ENCODE measurements around the gene JAZF1.

The JAZF1 gene

DNA sequence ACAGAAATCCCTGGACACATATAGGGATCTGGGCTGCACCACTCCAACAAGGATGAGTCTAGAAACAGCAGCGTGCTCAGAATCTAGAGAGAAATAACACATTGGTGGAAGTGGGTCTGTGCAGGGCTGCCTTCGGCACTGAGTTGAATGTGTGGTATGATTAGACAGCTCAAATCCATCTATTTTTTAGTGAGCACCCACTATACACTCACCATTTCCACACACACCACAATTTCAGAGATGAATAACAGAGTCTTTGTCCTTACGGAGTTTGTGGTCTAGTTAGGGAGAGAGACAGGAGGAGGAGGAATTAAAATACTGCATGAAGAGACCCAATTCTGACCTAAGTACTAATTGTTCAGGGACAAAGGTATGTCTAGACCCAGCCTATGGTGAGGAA, 44.2 kb downstream of the JAZF1 start:
- Histone ChIP-seq H3K27ac (ENCODE audit: low read depth, low read length, severe bottlenecking) (no peak overlapping the region), H3K4me3 (ENCODE audit: extremely low read depth, insufficient read depth, low read length, poor library complexity, severe bottlenecking) (no peak overlapping the region), H3K9me3 (ENCODE audit: control insufficient read depth, low read length) (no peaks in the 10 kb centered on the region), H3K36me3 (ENCODE audit: control insufficient read depth, insufficient read depth, low read length) (no peaks in the 10 kb centered on the region), H3K4me1 (ENCODE audit: control insufficient read depth, insufficient read depth, low read length, poor library complexity, severe bottlenecking) (no peaks in the 10 kb centered on the region)
- 100% methylated on average over 1 of the region's 3 CpGs; no CpG with 5 or more reads in 1 of the 2 experiments for WGBS, 2 experiments (ENCODE audit: insufficient coverage in 2 of 2)

DNA sequence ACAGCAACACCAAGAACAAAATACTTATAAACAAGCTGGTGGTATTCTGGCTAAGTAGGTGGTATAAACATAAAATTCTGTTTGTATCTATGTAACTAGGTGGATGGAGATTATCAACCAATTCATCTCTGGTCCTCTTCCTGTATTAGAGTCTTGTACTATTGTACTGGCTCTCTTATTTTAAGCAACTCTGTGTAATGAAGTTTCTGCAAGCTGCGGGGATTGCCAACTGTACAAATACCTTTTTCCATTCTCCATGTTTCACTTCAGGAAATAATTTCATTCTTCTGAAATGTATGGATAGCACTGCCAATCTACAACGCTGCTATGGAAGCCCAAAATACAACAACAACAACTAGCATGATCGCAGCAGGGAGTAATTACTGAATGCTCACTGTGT, 44.8 kb downstream of the JAZF1 start:
- Histone ChIP-seq H3K4me1 (ENCODE audit: control insufficient read depth, insufficient read depth, low read length, poor library complexity, severe bottlenecking) (no peaks in the 10 kb centered on the region), H3K4me3 (ENCODE audit: extremely low read depth, insufficient read depth, low read length, poor library complexity, severe bottlenecking) (no peak overlapping the region), H3K27ac (ENCODE audit: low read depth, low read length, severe bottlenecking) (no peak overlapping the region), H3K9me3 (ENCODE audit: control insufficient read depth, low read length) (no peaks in the 10 kb centered on the region), H3K36me3 (ENCODE audit: control insufficient read depth, insufficient read depth, low read length) (no peaks in the 10 kb centered on the region)
- WGBS, 2 experiments (ENCODE audit: insufficient coverage in 2 of 2) = 100% methylated on average over 2 of the region's 3 CpGs; no CpG with 5 or more reads in 1 of the 2 experiments

DNA sequence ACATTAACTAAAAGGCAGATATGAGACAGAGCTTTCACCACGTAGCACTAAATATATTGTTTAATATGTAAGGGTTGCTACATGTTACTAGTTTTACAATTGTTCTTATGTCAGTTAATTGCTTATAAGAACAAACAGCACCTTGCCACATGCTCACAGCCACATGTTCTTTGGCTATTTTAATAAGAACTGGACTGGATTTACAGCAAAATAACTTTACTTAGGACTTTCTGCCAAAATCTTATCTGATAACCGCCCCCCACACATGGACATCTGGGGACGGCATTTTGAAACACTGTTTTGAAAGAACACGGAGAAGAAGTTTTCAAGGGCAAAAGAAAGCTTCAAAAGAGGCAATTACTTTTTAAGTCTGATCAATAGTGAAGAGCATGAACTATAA, 45.3 kb downstream of the JAZF1 start:
- Histone ChIP-seq H3K9me3 (ENCODE audit: control insufficient read depth, low read length) (no peaks in the 10 kb centered on the region), H3K4me1 (ENCODE audit: control insufficient read depth, insufficient read depth, low read length, poor library complexity, severe bottlenecking) (no peaks in the 10 kb centered on the region), H3K4me3 (ENCODE audit: extremely low read depth, insufficient read depth, low read length, poor library complexity, severe bottlenecking) (no peak overlapping the region), H3K36me3 (ENCODE audit: control insufficient read depth, insufficient read depth, low read length) (no peaks in the 10 kb centered on the region), H3K27ac (ENCODE audit: low read depth, low read length, severe bottlenecking) (no peak overlapping the region)
- WGBS, 2 experiments (ENCODE audit: insufficient coverage in 2 of 2) = 100% methylated on average over 2 of the region's 4 CpGs; no CpG with 5 or more reads in 1 of the 2 experiments

DNA sequence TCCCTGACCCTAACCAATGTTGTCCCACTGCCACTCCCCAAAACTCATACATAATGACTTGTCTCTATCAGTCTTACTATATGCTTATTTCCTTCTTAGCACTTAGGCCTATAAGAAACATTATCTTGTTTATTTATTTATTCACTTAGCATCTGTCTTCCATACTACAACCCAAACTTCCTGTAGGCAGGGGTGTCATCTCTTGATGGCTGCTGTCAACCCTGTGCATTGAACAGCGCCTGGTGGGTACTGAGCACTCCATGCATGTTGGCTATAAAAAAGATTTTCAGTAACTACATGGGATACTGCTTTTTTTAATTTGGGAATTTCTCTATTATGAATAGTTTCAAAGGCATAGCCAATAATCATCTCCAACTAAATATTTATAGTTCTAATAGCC, 46.7 kb downstream of the JAZF1 start:
- Histone ChIP-seq H3K27ac (ENCODE audit: low read depth, low read length, severe bottlenecking) (no peak overlapping the region), H3K4me1 (ENCODE audit: control insufficient read depth, insufficient read depth, low read length, poor library complexity, severe bottlenecking) (no peaks in the 10 kb centered on the region), H3K4me3 (ENCODE audit: extremely low read depth, insufficient read depth, low read length, poor library complexity, severe bottlenecking) (no peak overlapping the region), H3K9me3 (ENCODE audit: control insufficient read depth, low read length) (no peaks in the 10 kb centered on the region), H3K36me3 (ENCODE audit: control insufficient read depth, insufficient read depth, low read length) (no peaks in the 10 kb centered on the region)
- WGBS, 2 experiments (ENCODE audit: insufficient coverage in 2 of 2) = no CpG with 5 or more reads among the region's 1 CpG

DNA sequence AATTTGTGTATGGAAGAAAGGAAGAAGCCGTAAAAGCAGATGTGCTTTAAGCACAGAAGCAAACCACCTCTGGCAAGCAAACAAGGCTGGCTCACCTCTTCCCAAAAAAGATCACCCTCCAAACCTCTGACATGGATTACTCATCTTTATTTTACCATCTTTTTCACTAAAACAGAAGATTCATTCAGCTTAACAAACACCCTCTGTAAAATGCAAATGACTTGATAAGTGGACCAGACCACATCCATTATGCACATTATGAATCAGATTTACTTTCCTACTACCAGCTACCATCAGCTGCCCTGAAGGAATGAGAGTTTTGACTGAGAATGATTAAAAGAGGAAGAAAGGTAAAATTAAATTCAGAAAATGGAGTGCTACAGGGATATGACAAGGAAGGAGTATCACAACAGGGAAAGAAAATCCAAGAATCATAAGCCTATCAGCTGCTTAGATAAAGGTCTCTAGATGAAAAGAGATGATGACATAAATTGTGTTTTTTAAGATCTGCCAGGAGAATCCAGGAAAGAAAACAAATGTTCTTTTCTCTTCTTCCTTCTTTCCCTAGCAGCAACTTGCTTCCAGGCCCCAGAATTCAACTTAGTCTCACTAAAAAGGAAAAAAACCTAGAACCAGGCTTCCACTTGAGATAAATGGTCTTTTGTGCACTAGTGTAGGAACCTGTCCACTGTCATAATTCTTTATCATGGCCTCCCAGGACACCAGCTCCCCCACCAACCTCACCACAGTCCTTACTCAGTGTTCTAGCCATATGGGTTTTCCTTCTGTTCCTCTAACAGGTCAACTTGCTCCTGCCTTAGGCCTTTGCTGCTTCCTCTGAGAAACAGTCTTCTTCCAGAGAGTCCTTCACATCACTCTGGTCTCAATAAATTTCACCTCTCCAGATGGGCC, 47.4 kb downstream of the JAZF1 start:
- H3K4me3 ChIP-seq (ENCODE audit: extremely low read depth, insufficient read depth, low read length, poor library complexity, severe bottlenecking) = no peak overlapping the region
- H3K36me3 ChIP-seq (ENCODE audit: control insufficient read depth, insufficient read depth, low read length) = no peaks in the 10 kb centered on the region
- H3K9me3 ChIP-seq (ENCODE audit: control insufficient read depth, low read length) = no peaks in the 10 kb centered on the region
- no peak overlapping the region for H3K27ac ChIP-seq (ENCODE audit: low read depth, low read length, severe bottlenecking)
- no CpG with 5 or more reads among the region's 1 CpG for WGBS, 2 experiments (ENCODE audit: insufficient coverage in 2 of 2)
- H3K4me1 ChIP-seq (ENCODE audit: control insufficient read depth, insufficient read depth, low read length, poor library complexity, severe bottlenecking) = no peaks in the 10 kb centered on the region

DNA sequence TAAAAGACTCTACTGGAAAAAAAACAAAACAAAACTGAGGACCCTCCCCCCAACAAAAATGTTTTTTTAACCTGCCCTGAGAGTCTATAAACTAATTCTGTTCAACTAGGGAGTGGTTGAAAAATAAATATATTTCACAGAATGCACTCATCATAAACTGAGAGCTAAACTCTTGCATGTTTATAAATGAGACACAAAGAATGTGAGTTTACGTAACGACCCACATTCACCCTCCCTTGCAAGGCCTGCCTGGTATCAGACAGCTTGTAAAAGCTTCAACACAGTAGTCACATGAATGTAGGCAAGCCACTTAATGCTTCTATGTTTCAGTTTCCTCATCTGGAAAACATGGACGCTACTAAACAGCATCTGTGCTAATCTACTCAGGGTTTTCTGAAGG, 50.3 kb downstream of the JAZF1 start:
- WGBS, 2 experiments (ENCODE audit: insufficient coverage in 2 of 2) = 92 to 97% methylated on average over 3 of the region's 3 CpGs
- Histone ChIP-seq H3K9me3 (ENCODE audit: control insufficient read depth, low read length) (no peaks in the 10 kb centered on the region), H3K27ac (ENCODE audit: low read depth, low read length, severe bottlenecking) (no peak overlapping the region), H3K36me3 (ENCODE audit: control insufficient read depth, insufficient read depth, low read length) (no peaks in the 10 kb centered on the region), H3K4me3 (ENCODE audit: extremely low read depth, insufficient read depth, low read length, poor library complexity, severe bottlenecking) (no peak overlapping the region), H3K4me1 (ENCODE audit: control insufficient read depth, insufficient read depth, low read length, poor library complexity, severe bottlenecking) (peaks cover 7% of the 10 kb centered on the region)

DNA sequence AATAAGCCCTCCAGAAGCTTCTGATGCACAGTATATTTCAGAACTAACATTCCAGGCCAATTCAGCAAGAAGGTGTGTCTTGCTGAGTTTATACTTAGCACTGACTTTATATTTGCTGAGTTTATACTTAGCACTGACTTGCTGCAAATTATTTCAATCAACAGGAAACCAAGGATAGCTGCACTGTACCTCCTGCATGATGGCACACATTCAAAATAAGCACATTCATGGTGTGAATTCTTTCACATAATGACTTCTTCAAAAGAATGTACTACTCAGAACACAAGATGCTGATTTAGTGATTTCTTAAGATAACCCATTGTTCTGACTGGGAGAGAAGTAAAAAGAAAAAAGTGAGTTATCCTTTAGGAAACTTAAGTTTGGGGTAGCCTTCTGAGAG, 52.0 kb downstream of the JAZF1 start:
- H3K36me3 ChIP-seq (ENCODE audit: control insufficient read depth, insufficient read depth, low read length) = no peaks in the 10 kb centered on the region
- H3K27ac ChIP-seq (ENCODE audit: low read depth, low read length, severe bottlenecking) = no peak overlapping the region
- no peaks in the 10 kb centered on the region for H3K9me3 ChIP-seq (ENCODE audit: control insufficient read depth, low read length)
- H3K4me3 ChIP-seq (ENCODE audit: extremely low read depth, insufficient read depth, low read length, poor library complexity, severe bottlenecking) = no peak overlapping the region
- H3K4me1 ChIP-seq (ENCODE audit: control insufficient read depth, insufficient read depth, low read length, poor library complexity, severe bottlenecking) = peaks cover 7% of the 10 kb centered on the region

DNA sequence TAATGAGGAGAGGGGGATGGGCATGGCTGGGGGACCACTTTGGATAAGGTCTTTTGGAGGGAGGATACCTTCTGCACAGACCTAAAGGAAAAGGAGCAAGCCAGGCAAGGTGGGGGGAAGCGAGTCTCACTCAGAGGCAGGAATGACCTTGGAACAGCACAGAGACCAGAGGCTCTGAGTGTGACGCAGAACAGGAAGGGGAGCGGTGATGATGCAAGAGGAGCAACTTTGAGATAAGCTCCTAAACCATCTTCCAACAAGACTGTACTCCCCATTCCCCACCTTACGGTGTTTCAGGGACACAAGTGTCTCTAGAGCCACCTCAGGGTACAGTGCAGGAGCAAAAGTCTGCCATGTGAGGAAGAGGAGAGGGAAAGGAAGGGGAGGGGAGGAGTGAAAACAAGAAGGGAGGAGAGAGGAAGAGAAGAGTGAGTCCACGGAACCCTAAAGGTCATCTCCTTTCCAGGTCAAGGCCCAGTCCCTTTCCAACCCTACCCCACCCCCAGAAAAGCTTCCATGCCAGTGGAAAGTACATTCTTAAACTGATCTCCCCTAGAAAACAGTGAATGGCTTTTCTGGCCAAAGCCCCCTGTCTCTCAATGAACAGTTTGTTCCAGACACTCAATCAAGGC, 54.1 kb downstream of the JAZF1 start:
- no peak overlapping the region for H3K4me3 ChIP-seq (ENCODE audit: extremely low read depth, insufficient read depth, low read length, poor library complexity, severe bottlenecking)
- no peaks in the 10 kb centered on the region for H3K9me3 ChIP-seq (ENCODE audit: control insufficient read depth, low read length)
- H3K27ac ChIP-seq (ENCODE audit: low read depth, low read length, severe bottlenecking) = no peak overlapping the region
- H3K36me3 ChIP-seq (ENCODE audit: control insufficient read depth, insufficient read depth, low read length) = no peaks in the 10 kb centered on the region
- 83% methylated on average over 1 of the region's 5 CpGs; no CpG with 5 or more reads in 1 of the 2 experiments for WGBS, 2 experiments (ENCODE audit: insufficient coverage in 2 of 2)
- H3K4me1 ChIP-seq (ENCODE audit: control insufficient read depth, insufficient read depth, low read length, poor library complexity, severe bottlenecking) = peaks cover 7% of the 10 kb centered on the region

DNA sequence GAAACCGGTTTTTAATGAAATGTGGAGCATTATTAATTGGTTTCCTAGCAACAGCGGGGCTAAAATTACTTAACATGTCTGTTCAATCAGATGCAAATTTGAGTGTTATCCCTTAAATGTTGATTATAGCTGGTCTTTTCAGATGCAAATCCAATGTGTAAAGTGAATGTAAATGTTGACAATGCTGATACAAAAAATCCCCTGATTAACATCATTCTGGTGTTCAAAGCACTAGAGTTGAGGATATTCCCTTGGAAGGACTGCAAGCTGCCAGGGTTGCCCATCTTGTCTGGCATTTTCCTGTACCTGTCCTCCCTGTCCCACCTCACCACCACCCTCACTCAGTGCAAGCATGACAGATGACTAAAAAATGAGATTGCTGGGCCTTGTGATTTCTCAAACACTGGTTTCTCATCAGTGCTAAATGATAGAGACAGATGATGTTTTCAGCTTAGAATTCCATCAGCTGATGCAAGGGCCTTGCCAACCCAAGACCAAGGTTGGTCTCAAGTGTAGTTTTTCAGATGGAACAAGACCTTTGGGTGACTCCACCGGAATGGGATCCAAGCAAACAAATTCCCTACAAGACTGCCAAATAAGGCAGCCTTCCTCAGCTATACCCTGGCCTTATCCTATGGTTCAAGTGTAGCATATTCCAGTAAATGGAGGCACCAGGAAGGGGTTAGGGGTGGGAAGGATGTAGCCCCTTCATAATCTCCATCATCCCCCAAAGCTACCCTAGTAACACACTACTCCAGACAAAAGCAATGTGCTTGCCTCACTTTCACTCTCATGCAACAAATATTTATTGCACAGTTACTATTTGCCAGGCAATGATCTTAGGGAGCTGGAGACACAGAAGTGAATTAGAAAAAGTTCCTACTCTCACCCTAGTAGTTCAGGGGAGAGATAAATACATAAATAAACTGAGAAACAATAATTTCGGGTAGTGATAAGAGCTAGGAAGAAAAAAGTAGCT, 54.9 kb downstream of the JAZF1 start:
- Histone ChIP-seq H3K4me1 (ENCODE audit: control insufficient read depth, insufficient read depth, low read length, poor library complexity, severe bottlenecking) (peaks cover 7% of the 10 kb centered on the region), H3K4me3 (ENCODE audit: extremely low read depth, insufficient read depth, low read length, poor library complexity, severe bottlenecking) (no peak overlapping the region), H3K27ac (ENCODE audit: low read depth, low read length, severe bottlenecking) (no peak overlapping the region), H3K9me3 (ENCODE audit: control insufficient read depth, low read length) (no peaks in the 10 kb centered on the region), H3K36me3 (ENCODE audit: control insufficient read depth, insufficient read depth, low read length) (no peaks in the 10 kb centered on the region)
- 50 to 60% methylated on average over 3 of the region's 4 CpGs for WGBS, 2 experiments (ENCODE audit: insufficient coverage in 2 of 2)

DNA sequence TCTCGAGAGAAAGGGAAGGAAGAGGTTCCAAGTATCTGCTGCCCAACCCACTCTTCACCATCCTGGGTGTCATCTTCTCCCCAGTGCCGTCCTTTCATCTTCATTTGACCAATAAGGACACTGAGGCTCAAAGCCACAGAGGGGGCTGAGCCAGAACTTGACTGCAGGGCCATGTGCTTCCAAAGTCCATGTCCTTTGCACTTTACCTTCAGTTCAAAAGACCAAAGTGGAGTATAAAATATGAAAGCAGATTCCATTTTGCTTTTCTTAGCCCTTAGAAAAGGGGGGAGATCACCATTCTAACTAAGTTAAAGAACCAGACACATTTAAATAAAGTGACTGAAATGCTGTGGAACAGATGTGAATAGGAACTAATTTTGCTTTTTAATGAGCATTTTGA, 56.2 kb downstream of the JAZF1 start:
- Histone ChIP-seq H3K36me3 (ENCODE audit: control insufficient read depth, insufficient read depth, low read length) (no peaks in the 10 kb centered on the region), H3K4me3 (ENCODE audit: extremely low read depth, insufficient read depth, low read length, poor library complexity, severe bottlenecking) (no peak overlapping the region), H3K27ac (ENCODE audit: low read depth, low read length, severe bottlenecking) (no peak overlapping the region), H3K9me3 (ENCODE audit: control insufficient read depth, low read length) (no peaks in the 10 kb centered on the region), H3K4me1 (ENCODE audit: control insufficient read depth, insufficient read depth, low read length, poor library complexity, severe bottlenecking) (peaks cover 7% of the 10 kb centered on the region)
- 100% methylated on average over 1 of the region's 2 CpGs; no CpG with 5 or more reads in 1 of the 2 experiments for WGBS, 2 experiments (ENCODE audit: insufficient coverage in 2 of 2)
